PC-9 (cell line): ENCODE data around the gene NOXA1. TPM values are rescaled to one million over a fixed set of nuclear protein-coding genes. Genes with fewer than 3 reads are reported as not detected.
A peak's percentile ranks its signal among the peaks of the same experiment; 100 is the strongest.

Source experiments
- BruUV-seq: library from RNA; stranded (reverse); fragments of 400-500 nt; replicated peaks from 2 replicates; lab custom pipeline; 2021; lab: Mats Ljungman, UMichigan
- CTCF ChIA-PET: fragments of 300-600 bp; sonication (Branson Sonifier 250); formaldehyde crosslinking; loops from one replicate; lab custom pipeline; 2022; ENCODE audit warnings: antibody characterized with exemption; lab: Charles Lee
- POLR2A ChIA-PET: fragments of 300-600 bp; sonication (Branson Sonifier 250); formaldehyde crosslinking; loops from one replicate; lab custom pipeline; 2022; ENCODE audit warnings: antibody characterized with exemption; ENCODE audit not compliant: unreplicated experiment; lab: Charles Lee
- DNase-seq, 2 experiments: peaks; one replicate each; pipeline versions ENCODE4 v3.0.0 to v3.0.0-alpha.2; 2015 to 2022; ENCODE audit warnings: mixed read lengths in 1 of 2
- H2AFZ ChIP-seq: fragments of 200-600 bp; sonication (generic); 2 replicates; pipeline ENCODE4 v1.8.1; 2017; ENCODE audit warnings: antibody characterized with exemption
- H3F3A ChIP-seq: fragments of 200-600 bp; sonication (generic); 2 replicates; pipeline ENCODE4 v1.8.1; 2017; ENCODE audit warnings: antibody characterized with exemption, mild to moderate bottlenecking, low read depth; ENCODE audit not compliant: insufficient read depth
- H3K27ac ChIP-seq: fragments of 200-600 bp; sonication (generic); 2 replicates; pipeline ENCODE4 v1.6.1; 2016; ENCODE audit warnings: mixed run types
- H3K27me3 ChIP-seq: fragments of 200-600 bp; sonication (generic); 2 replicates; pipeline ENCODE4 v1.6.1; 2016; ENCODE audit warnings: low read depth, mixed run types; ENCODE audit not compliant: insufficient read depth
- H3K36me3 ChIP-seq: fragments of 200-600 bp; sonication (generic); 2 replicates; pipeline ENCODE4 v1.6.1; 2016; ENCODE audit warnings: low read depth, mixed run types
- H3K4me1 ChIP-seq: fragments of 200-600 bp; sonication (generic); replicated peaks from 2 replicates; pipeline ENCODE4 v1.6.1; 2016; ENCODE audit warnings: mixed run types; ENCODE audit not compliant: insufficient read depth
- H3K4me2 ChIP-seq: fragments of 200-600 bp; sonication (generic); 2 replicates; pipeline ENCODE4 v1.6.1; 2017; ENCODE audit warnings: mixed run types
- H3K4me3 ChIP-seq: fragments of 200-600 bp; sonication (generic); 2 replicates; pipeline ENCODE4 v1.6.1; 2016; ENCODE audit warnings: mixed run types
- H3K79me2 ChIP-seq: fragments of 200-600 bp; sonication (generic); 2 replicates; pipeline ENCODE4 v1.6.1; 2017; ENCODE audit warnings: low read depth, mixed run types
- H3K9me2 ChIP-seq: fragments of 200-600 bp; sonication (generic); 2 replicates; pipeline ENCODE4 v1.8.1; 2017; ENCODE audit warnings: mild to moderate bottlenecking; ENCODE audit not compliant: insufficient read depth
- H3K9me3 ChIP-seq: fragments of 200-600 bp; sonication (generic); 2 replicates; pipeline ENCODE4 v1.8.1; 2016; ENCODE audit warnings: low read depth; ENCODE audit not compliant: insufficient read depth
- H4K20me1 ChIP-seq: fragments of 200-600 bp; sonication (generic); 2 replicates; pipeline ENCODE4 v1.8.1; 2017; ENCODE audit not compliant: insufficient read depth
- CTCF ChIP-seq: fragments of 200-600 bp; sonication (generic); conservative IDR thresholded peaks from 2 replicates; pipeline ENCODE4 v1.6.1; 2017; ENCODE audit warnings: mixed run types, antibody characterized with exemption, mild to moderate bottlenecking, moderate library complexity
- EZH2 ChIP-seq: fragments of 200-600 bp; sonication (generic); IDR thresholded peaks from 2 replicates; pipeline ENCODE4 v1.8.0; 2017; ENCODE audit warnings: antibody characterized with exemption, low read depth
- intact Hi-C: fragments of 100-400 bp; cut with micrococcal nuclease; formaldehyde crosslinking; loops from one replicate; pipeline ENCODE4 v1.10.0; 2022; ENCODE audit not compliant: unreplicated experiment
- total RNA-seq: library from RNA; stranded (reverse); gene quantifications from 2 replicates; pipeline ENCODE4 v1.2.3, GENCODE V29; 2021

The NOXA1 gene
- total RNA-seq, 1 experiment from 2014 or later = 10.5 TPM

DNA sequence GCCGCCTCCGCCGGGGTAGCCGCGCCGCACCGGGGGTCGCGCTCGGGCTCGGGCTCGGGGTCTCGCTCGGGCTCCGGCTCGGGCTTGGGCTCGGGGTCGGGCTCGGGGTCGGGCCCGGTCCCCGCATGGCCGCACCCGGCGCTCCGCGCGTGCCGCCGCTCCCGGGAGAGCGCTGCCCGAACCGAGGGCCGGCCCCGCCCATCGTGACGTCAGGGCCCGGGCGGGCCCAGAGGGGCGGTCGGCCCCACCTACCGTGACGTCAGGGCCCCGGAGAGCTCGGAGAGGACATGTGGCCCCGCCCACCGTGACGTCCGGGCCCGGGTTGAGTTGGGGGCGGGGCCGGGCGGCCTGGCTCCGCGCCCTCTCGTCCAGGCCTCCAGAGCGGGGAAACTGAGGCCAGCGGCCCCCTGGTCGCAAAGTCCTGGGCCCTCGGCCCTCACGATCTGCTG is 36.0 kb downstream of the NOXA1 start, which contains the start of gene NSMF:
TSS of gene NSMF (minus strand) at position 183 of the 449 bp plus-strand sequence. CDS start 232 bp downstream, outside the sequence.
- peak; percentile 68 to 96 for DNase-seq
- Histone ChIP-seq H3K4me3 (peak within 1 kb of the TSS; percentile 68), H3K27me3 (no peaks in the 10 kb centered on the region), H3K4me1 (0 out of 2 replicates have a peak, but pooled peaks cover 4% of the 10 kb centered on the region), H3K27ac (no peak within 1 kb of the TSS), H3F3A (peaks cover 9% of the 10 kb centered on the region; the same call in 1 of the 2 replicates), H3K79me2 (0 out of 2 replicates have a peak, but pooled peaks cover 3% of the 10 kb centered on the region), H2AFZ (peak within 1 kb of the TSS; percentile 85), H3K9me2 (no peaks in the 10 kb centered on the region), H3K36me3 (peaks cover 3% of the 10 kb centered on the region; the same call in 1 of the 2 replicates), H3K9me3 (no peaks in the 10 kb centered on the region), H4K20me1 (no peaks in the 10 kb centered on the region), H3K4me2 (peak within 1 kb of the TSS; percentile 82)
- ChIA-PET CTCF (interaction anchor here (0.5 kb wide), 1 partner anchor 194 kb away, joined by 3 read pairs; no protein-coding TSS in a partner anchor), POLR2A (interaction anchor here (0.6 to 0.7 kb wide), 4 partner anchors 23 to 270 kb away, joined by 3 to 7 read pairs (median 5); no protein-coding TSS in a partner anchor)
- intact Hi-C loops = loop anchor here (1.0 kb wide), 1 partner anchor 47 kb away; no protein-coding TSS in a partner anchor
- TF ChIP-seq CTCF (no peak), EZH2 (no peak)
- BruUV-seq = no TSS peak

DNA sequence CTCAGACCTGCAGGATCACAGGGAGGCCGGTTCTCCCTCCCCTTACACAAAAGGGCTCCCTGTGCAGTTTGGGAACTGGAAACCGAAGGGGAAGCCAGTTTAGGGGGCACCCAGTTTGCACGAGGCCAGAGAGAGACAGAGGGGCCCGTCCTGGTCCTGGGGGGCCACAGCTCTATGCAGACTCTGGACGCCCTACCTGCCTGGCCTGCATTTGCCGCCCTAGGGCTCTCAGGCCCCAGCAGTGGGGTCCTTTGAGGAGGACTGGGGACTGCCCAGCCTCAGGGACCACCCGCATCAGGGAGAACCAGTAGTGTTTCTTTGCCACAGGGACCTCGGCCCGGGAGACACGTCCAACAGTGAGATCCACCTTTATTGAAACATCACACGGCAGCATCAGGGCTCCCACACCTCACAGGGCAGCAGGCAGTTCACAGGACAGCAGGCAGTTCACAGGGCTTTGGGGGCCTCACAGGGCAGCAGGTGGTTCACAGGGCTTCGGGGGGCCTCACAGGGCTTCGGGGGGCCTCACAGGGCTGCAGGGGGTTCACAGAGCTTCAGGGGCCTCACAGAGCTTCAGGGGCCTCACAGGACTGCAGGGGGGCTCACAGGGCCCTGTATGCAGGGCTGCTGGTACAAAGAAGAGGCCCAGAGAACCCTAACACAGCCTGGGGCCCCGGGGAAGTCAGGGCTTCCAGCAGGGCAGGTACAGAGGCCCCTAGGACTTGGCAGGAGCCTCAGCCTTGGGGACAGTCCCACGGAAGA is 36.6 kb downstream of the NOXA1 start:
- TF ChIP-seq EZH2 (no peak), CTCF (no peak)
- Histone ChIP-seq H3K4me1 (0 out of 2 replicates have a peak, but pooled peaks cover 4% of the 10 kb centered on the region), H4K20me1 (no peaks in the 10 kb centered on the region), H3F3A (peaks cover 9% of the 10 kb centered on the region; the same call in 1 of the 2 replicates), H2AFZ (peak overlapping the region; percentile 85), H3K27ac (no peak overlapping the region), H3K27me3 (no peaks in the 10 kb centered on the region), H3K4me2 (peak overlapping the region; percentile 82), H3K9me2 (no peaks in the 10 kb centered on the region), H3K36me3 (peaks cover 3% of the 10 kb centered on the region; the same call in 1 of the 2 replicates), H3K9me3 (no peaks in the 10 kb centered on the region), H3K4me3 (peak overlapping the region; percentile 68; the same call in 1 of the 2 replicates), H3K79me2 (0 out of 2 replicates have a peak, but pooled peaks cover 3% of the 10 kb centered on the region)
- no TSS peak for BruUV-seq
- ChIA-PET CTCF (interaction anchor here (0.5 kb wide), 1 partner anchor 194 kb away, joined by 3 read pairs; no protein-coding TSS in a partner anchor), POLR2A (interaction anchor here (0.6 to 0.7 kb wide), 3 partner anchors 23 to 54 kb away, joined by 3 to 6 read pairs (median 4); no protein-coding TSS in a partner anchor)
- DNase-seq = no peak
- intact Hi-C loops = loop anchor here (1.0 kb wide), 1 partner anchor 47 kb away; no protein-coding TSS in a partner anchor
